ENCODE results near the gene NFRKB.
"Not testable (repeated sequence)": the region's sequence is repeated elsewhere in the genome, so short reads cannot be mapped to it uniquely, and the experiment has no call there.

DNA sequence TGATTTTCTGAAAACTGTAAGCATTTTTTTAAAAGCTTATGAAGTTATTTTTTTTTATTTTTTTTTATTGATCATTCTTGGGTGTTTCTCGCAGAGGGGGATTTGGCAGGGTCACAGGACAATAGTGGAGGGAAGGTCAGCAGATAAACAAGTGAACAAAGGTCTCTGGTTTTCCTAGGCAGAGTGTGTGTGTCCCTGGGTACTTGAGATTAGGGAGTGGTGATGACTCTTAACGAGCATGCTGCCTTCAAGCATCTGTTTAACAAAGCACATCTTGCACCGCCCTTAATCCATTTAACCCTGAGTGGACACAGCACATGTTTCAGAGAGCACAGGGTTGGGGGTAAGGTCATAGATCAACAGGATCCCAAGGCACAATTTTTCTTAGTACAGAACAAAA is 48.0 kb downstream of the NFRKB start:
- not testable (repeated sequence) for TF ChIP-seq ZC3H10 (CRISPR knock-in tag; IDR thresholded peaks at IDR 0.05); POU6F1 (CRISPR knock-in tag; IDR thresholded peaks at IDR 0.05; ENCODE audit: borderline replicate concordance, low read depth); PATZ1 (CRISPR knock-in tag; IDR thresholded peaks at IDR 0.05; ENCODE audit: borderline replicate concordance); ZFP30 (CRISPR knock-in tag; IDR thresholded peaks at IDR 0.05); CSDC2 (CRISPR knock-in tag; IDR thresholded peaks at IDR 0.05)

Data from SK-N-SH treated with all-trans-retinoic acid at 6 μM for 48 hours (cell line).